NCI-H345 treated with DMSO at 0.1 percent for 48 hours (cell line): Measurements from ENCODE around the gene CDC42EP5.
"Not testable (repeated sequence)": the region's sequence is repeated elsewhere in the genome, so short reads cannot be mapped to it uniquely, and the experiment has no call there.

ENCODE experiments used
- DNase-seq: peaks from one replicate; lab custom pipeline; 2025; ENCODE audit not compliant: unreplicated experiment; lab: John Stamatoyannopoulos, UW

The CDC42EP5 gene, protein sequence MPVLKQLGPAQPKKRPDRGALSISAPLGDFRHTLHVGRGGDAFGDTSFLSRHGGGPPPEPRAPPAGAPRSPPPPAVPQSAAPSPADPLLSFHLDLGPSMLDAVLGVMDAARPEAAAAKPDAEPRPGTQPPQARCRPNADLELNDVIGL

DNA sequence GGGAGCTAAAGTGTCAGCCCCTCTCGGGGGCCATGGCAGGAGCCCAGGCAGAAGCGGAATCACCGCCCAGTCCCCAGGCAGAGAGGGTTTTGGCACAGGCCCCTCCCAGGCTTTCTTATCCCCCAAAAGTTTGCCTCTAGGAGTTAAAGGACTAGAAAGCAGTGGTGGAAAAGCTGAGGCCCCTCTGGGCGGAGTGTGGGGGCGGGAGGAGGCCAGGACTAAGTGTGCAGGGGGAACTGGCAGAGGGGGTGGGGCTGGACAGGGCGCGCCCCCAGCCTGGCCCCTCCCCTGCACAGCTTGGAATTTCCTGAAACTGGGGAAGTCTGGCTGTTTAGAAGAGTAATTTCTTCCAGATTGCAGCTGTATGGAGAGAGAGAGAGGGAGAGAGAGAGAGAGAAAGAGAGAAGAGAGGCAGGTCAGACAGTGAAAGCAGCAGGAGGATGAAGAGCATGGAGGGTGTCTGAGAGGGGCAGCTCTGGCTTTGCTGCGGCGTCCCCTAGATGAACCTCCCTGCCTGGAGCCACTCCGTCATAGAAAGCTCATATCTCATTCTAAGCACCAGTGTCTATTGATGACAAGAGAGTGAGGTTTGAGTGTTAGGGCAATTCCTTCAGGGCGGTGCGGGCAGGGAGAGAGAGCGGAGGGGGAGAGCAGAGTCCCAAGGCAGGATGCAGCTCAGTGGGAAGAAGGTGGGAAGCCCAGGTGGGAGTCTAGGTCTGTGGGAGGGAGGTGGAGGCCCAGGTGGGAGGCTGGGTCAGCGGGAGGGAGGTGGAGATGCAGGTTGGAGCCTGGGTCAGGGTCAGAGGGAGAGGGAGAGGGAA is at the start of gene CDC42EP5:
Gene CDC42EP5, minus strand, starts transcription at position 226 of the 821 bp plus-strand sequence. CDS start 7,749 bp downstream, outside the sequence.
- no peak for DNase-seq

DNA sequence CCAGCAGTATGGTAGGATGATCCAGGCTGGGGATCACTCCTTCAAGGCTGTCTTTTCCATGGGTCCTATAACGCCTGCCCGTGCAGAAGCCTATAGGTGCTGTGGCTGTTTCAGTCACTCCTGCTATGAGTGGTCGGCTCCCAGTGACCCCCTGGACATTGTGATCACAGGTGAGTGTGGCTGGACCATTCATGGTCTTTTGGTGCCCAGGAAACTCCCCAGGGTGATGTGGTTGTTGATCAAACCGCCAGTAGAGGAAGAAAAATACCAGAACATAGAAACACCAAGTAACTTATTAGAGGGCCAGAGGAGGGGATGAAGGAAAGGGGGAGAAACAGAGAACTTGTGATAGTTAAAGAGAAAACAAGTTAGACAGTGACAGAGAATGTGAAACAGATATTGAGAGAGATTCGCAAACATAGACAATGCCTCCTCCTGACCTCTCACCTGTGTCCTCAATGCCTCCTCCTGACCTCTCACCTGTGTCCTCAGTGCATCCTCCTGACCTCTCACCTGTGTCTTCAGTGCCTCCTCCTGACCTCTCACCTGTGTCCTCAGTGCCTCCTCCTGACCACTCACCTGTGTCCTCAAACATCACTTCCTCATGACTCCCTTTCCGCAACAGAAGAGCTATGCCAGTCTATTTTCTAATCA is 48.9 kb upstream of the CDC42EP5 start:
- DNase-seq: no peak

DNA sequence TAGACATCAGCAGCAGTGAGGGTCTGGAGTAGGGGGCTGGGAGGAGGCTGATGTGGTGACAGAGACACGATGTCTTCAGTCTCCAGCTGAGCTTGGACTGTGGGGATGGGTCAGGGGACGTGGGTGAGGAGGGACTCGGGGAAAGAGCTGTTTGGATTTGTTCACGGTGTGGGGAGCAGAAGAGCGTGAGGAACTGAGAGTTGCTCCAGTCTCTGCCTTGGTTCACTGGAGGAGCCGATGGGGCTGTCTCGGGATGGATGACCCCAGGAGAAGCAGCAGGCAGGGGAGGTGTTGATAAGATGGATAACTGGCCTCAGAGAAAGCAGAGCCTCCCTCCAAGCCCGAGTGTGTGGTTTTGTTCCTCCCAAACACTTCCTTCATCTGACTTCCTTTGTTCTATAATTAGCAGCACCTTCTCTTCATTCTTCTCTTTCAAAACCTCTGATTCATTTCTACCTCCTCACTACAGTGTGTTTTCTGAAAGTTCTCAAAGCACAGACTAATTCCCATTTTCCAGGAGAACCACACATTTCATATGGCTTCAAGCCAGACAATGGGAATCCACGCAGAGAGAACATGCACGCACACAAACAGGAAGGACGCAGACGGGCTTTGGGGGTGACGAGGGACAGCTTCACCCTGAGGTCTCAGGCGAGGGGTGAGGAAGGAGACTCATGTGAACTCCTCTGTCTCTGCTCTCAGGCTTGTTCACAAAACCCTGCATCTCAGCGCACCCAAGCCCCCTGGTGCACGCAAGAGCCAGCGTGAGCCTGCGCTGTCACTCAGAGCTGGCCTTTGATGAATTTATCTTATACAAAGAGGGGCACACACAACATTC is 48.1 kb upstream of the CDC42EP5 start:
- DNase-seq: no peak

DNA sequence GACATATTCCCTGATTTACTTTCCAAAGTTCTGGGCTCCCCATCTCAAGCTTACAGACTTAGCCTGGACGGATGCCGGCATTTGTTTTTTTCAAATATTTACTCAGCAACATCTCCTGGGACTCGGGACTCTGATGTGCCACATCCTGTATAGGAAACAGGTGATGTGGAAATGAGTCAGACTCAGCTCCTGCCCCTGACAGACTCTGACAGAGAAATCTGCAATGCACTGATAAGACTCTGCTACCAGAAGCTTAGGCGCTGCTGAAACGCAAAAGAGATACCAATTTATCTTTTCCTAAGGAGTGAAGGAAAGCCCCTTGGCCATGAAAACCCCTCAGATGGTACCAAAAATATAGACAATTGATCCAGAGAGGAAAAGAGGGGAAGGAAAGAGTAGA is 45.7 kb upstream of the CDC42EP5 start:
- DNase-seq: no peak

DNA sequence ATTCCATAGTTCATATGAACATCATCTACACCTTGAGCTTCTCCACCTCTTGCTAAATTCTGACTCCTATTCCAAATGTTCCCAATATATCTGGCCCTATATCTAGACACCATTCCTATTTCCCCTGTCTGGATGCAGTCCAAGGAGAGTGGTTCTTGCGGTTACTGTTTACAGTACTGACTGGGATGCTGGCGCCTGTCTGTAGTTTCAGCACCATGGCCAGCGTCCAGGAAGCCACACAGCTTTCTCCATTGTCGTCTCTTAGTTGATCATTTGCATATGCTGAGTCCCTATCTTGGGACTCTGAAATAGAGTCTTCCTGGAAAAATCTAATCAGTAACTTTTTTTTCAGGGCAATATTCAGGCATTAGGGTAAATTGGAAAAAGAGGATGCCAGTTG is 44.4 kb upstream of the CDC42EP5 start:
- DNase-seq: no peak

DNA sequence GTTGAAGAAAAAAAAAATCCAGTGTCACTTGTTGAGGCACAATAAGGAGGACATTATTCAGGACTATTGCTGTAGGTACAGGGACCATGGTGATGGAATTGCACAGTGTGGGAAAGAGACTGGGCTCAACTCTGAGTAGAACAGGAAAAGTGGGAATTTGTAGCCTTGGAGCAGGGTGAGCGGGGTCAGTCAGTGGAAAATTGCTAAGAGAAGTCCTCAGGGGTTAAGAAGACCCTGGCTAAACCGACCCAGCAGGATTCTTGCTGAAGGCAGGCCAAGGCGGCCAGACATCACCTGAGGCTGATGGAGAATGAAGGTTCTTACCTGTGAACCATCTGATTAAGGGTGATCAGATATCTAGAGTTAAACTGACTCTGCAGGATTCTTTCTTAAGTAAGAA is 42.1 kb upstream of the CDC42EP5 start:
- DNase-seq: no peak

DNA sequence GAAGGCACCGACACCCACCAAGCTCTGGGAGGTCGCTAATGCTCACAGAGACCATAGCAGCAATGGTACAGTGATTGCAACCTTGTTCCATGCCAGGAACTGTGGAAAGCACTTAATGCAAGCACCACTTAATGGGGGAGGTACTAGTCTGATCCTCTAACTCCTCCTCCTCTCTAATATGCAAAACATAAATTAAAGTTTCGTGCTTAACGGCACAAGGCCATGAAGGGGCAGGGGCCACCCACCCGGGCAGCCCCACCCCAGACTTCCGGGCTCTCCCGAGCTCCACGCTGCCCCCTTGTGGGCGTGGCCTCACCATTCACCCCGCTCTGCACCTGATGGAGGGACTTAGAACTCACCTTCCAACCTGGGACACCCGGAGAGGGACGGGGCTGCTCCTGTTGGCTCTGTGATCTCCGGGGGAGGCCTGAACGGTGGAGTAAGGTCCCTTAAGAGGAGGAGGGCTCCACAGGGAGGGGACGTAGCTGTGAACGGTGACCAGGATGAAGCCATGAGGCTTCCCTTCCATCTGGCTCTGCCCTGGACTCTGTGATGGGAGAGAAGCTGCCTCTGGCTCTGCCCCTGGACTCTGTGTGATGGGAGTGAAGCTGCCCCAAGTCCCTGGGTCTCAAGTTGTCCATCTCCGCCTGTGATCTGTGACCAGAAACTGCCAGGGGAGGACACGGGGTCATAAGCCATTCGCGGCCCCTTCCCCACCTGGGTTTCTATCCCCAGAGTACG is 36.3 kb upstream of the CDC42EP5 start:
- DNase-seq: not testable (repeated sequence)

DNA sequence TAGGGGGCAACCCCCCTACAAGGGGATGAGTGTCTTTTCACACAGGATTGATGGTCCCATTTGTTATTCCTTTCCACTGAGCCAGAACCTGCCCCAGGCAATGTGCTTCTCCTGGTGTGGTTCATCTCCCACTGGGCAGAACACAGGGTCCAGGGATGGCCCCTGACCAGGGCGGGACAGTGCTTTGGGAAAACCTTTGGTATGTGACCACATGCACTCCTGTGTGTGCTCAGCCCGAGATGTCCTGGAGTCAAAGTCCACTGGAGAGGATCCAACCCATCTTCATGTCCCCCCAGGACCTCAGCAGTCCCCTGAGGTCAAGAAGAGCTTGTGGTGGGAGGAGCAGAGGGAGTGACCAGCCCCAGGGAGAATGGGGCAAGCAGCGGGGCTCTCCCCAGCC is 35.4 kb upstream of the CDC42EP5 start:
- DNase-seq: not testable (repeated sequence)

DNA sequence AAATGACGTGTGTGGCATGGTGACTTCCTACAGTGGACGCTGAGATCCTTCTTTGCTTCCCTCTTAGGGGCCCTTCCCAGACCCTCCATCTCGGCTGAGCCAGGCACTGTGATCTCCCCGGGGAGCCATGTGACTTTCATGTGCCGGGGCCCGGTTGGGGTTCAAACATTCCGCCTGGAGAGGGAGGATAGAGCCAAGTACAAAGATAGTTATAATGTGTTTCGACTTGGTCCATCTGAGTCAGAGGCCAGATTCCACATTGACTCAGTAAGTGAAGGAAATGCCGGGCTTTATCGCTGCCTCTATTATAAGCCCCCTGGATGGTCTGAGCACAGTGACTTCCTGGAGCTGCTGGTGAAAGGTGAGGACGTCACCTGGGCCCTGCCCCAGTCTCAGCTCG is 34.7 kb upstream of the CDC42EP5 start:
- DNase-seq: no peak

DNA sequence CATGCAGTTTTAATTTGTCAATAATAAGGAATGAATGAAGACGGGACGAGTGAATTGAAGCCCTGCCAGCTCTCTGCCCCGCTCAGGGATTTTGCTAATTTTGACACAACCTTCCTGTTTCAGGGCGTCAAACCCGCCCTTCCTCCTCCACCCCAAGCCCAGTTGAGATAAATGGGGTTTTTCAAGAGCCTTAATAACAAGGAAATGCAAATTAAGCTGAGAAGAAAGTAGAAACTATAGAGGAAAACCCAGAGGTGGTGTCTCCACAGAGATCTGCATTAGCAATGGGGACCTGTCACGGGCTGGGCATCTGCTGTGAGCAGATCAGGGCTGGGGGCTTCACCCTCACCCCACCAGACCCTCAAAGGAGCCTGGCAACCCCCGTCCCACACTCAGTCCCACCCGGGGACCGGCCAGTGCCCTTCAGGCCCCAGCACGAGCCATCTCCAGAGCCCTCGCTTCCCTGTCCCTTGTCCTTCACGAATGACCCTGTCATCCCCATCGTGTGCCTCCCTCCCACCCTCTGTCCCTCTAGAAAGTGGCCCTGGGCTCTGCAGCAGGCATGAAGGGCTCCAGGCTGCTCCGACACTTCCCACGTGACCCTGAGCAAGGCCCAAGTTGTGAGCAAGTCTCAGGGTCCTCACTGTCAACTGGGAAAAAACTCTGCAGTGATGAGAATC is 34.1 kb upstream of the CDC42EP5 start:
- not testable (repeated sequence) for DNase-seq

DNA sequence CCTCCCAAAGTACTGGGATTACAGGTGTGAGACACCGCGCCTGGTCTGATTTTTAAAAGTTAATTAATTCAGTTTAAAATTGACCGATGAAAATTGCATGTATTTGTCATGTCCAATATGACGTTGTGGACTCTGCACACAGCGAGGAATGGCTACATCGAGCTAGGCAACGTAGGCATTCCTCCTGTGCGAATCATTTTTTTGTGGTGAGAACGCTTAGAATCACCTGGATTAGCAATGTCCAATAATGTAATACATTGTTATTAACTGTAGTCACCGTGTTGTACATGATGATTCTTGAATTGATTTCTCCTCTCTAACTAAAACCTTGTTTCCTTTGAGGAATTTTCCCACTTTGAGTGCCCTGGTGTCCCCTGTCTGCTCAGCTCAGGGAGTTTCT is 33.0 kb upstream of the CDC42EP5 start:
- no peak for DNase-seq

DNA sequence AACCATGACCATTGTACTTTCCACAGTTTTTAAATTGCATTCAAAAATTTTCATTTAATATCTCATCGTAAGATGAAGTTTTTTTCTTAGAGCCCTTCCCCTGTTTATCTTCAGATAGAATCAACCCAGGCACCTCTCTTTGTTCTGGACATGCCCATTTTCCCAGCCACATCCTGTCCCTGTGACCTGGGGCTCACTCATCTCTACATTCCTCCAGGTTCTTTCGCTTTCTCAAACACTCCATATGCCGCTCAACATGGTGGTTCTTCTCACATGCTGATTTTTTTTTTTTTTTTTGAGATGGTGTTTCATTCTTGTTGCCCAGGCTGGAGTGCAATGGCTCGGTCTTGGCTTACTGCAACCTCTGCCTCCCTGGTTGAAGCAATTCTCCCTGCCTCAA is 32.4 kb upstream of the CDC42EP5 start:
- DNase-seq: not testable (repeated sequence)

DNA sequence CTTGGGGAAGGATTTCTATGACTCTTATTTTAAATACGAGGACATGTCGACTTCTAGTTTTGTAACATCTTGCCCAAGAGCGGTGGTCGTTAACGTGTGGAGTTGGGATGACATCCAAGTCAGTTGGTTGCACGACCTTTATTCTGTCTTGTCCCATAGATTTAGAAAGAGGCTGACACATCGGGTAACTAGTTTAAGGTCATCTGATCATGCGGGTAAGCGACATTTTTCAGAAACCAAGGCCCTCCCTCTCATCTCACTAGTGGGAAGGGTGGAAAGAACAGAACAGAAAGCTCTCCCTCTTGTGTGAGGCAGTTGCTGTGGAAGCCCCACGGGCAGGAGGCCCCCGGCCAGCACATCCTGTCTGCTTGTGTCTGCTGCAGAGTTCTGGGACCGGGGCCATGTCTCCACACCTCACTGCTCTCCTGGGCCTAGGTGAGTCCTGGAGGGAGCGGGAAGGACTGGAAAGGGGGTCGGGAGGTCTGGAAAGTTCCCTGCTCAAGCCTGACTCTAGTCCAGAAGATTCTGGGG is 29.5 kb upstream of the CDC42EP5 start, which contains the start of gene LAIR2:
Gene LAIR2, plus strand, starts transcription at position 314 of the 531 bp plus-strand sequence. Its CDS starts 88 bp downstream, at position 402.
- no peak for DNase-seq

DNA sequence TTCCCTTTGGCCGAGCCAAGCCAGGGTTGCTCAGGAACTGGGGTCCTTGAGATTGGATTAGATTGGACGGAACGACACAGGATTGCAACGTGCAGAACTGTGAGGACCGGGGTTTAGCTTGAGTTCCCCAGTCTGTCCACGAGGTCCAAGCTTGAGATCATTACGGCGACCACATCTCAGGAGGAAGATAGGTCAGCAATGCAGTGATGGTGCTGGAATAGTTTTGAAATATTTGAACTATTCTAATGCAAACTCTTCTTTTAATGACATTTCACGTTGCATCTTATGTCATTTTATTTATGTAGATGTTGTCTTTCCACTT is 25.3 kb upstream of the CDC42EP5 start:
- DNase-seq: not testable (repeated sequence)

DNA sequence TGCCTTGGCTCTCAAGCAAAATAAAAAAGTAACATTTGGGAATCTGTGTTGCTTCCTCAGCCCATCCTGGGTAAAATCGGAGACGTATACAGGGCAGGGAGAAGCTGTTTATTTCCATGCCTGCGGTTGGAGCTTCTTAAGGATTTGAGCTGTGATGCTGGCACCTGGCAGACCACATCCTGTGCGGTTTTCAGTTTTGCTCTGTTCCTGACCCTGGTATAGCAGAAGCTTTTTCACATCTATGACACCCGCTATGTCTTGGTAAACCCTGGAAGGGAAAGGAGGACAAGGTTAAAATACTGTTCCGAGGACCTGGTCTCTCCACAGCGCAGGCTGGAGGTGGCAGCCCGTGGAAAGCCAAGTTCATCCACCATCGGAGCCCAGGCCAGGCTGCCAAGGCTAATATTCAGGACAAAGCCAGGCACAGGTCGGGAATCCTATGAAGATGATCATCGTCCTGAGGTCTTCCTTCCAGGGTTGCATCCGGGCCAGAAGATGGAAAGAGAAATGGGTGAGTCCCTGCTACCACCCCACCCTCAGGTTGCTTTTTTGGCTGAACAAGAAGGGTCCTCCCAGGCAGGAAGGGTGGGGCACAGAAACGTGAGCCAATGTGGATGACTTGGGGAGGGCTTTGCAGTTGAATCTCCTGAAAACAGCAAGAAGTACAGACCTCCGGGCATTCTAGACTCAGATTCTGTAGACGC is 24.8 kb upstream of the CDC42EP5 start:
- DNase-seq: not testable (repeated sequence)

DNA sequence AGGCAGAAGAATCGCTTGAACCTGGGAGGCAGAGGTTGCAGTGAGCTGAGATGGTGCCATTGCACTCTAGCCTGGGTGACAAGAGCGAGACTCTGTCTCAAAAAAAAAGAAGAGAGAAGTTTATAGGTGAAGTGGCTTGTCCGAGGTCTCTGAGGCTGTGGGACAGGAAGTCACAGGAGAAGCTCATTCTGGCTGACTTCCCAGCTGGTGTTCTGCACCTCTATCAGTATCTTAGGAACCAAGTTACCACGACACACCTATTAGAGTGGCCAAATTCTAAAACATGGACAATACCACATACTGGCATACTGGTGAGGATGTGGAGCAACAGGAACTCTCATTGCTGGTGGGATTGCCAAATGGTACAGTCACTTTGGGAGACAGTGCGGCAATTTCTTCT is 22.2 kb upstream of the CDC42EP5 start:
- not testable (repeated sequence) for DNase-seq

DNA sequence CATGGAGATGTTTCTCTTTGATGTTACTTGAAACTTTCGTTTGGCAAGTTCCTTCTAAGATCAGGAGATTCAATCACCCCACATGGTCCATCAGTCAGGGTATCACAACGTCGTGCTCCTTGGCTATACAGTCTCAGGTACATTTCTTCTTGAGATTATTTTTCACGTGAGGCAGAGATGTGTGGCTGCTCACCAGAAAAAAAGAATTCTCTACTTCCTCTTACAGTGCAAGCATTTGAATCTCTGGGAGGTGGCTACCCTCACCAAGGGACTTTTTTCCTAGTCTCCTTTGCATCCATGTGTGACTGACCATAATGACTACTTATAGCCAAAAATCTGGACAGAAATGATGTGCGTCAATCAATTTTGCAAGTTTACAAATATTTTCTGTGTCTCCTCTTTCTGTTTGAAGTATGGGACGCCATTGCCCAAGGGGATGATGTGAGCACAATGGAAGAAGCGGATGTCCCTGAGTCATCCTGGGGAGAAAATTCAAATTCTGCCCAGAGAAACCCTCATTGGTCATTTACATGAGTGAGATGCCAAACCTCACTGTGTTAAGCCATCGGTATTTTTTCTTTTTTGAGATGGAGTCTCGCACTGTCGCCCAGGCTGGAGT is 21.0 kb upstream of the CDC42EP5 start:
- no peak for DNase-seq

DNA sequence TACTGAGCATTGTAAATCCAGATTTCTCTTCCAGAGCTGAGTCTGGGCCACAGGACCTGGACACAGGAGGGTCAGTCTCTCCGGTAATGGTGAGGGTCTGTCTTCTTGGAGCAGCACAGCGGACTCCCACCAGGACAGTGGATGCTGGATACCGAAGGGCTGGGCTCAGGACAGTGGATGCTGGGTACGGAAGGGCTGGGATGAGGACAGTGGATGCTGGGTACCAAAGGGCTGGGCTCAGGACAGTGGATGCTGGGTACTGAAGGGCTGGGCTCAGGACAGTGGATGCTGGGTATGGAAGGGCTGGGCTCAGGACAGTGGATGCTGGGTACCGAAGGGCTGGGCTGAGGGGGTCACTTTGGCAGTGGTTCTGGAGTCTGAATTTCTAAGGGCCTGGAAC is 20.0 kb upstream of the CDC42EP5 start:
- DNase-seq: not testable (repeated sequence)

DNA sequence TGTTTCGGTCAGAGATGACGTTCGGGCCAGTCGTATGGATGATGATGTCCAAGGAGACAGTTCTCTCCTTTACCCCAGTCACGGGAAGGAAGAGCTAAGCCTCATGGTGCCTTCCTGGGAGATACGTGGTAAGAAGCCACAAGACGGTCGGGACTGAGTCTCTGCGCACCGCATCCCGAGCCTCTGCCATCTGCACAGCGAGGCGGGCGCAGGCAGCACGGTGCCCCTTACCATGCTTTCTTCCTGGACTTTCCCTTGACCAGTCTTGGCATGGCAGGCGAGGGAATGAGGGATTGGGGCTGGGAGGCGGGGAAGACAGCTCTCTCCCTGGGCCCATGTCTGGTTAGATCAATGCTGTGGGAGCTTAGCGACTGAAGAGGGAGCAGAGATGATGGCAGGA is 19.5 kb upstream of the CDC42EP5 start:
- no peak for DNase-seq
